Pancreas (tissue), 10 donors: Measurements from ENCODE around the gene ZNF804B. TPM values are rescaled to one million over a fixed set of nuclear protein-coding genes. Genes with fewer than 3 reads are reported as not detected.

Experiments
- ATAC-seq, 4 donors: fragments of 200-7000 bp; cut with Tn5 transposase; one replicate each; pipeline versions ENCODE4 v1.8.0 to v1.9.1; 2020; ENCODE audit warnings: mild to moderate bottlenecking in 4 of 4, moderate library complexity in 4 of 4
- DNase-seq, 6 donors: peaks; one replicate each; pipeline ENCODE4 v3.0.0-alpha.2; 2020
- FAIRE-seq: peaks from 2 replicates; lab custom pipeline; 2012; peaks lifted over from hg19 to GRCh38; lab: Jason Lieb, UNC
- H3K27ac ChIP-seq, 4 donors: fragments of 200-600 bp; sonication (generic); 1 replicate in 3 of 4; 2 replicates in 1 of 4; pipeline versions ENCODE4 v1.5.0 to v1.8.0; 2020
- H3K27me3 ChIP-seq, 4 donors: fragments of 200-600 bp; one replicate each; pipeline ENCODE4 v1.8.0; 2021
- H3K36me3 ChIP-seq, 3 donors: fragments of 200-600 bp; sonication (generic) in 1 of 3; one replicate each; pipeline versions ENCODE4 v1.5.0 to v1.8.0; 2020 to 2021
- H3K4me1 ChIP-seq, 3 donors: fragments of 200-600 bp; one replicate each; pipeline ENCODE4 v1.8.0; 2021
- H3K4me3 ChIP-seq, 4 donors: fragments of 200-600 bp; sonication (generic) in 2 of 4; one replicate each; pipeline versions ENCODE4 v1.5.0 to v1.8.0; 2020 to 2021
- H3K9me3 ChIP-seq, 4 donors: fragments of 200-600 bp; one replicate each; pipeline ENCODE4 v1.8.0; 2021
- WGBS, 2 donors: extraction: QIAGEN DNeasy Blood & Tissue Kit; methylation state at CpG; one replicate each; pipeline ENCODE4 v1.1.7; 2013; 5-methylcytosine and 5-hydroxymethylcytosine counted together
- intact Hi-C, 3 donors: fragments of 100-400 bp; cut with DNase I; formaldehyde crosslinking; loops; one replicate each; pipeline versions ENCODE4 v1.11.1 to v1.14.2; 2022
- polyA plus RNA-seq, 2 donors: library from polyadenylated mRNA; stranded (reverse); fragments of 200-250 nt; gene quantifications; one replicate each; pipeline ENCODE4 v1.2.3, GENCODE V29; 2013
- total RNA-seq, 6 donors: library from RNA; stranded (reverse); fragmentation: NEBNext Ultra II Directional in 4 of 6; extraction: Animal tissue kit (Norgen Biotek cat#: 25700) in 4 of 6; gene quantifications; one replicate each; pipeline versions ENCODE4 v1.2.1 to v1.2.4, GENCODE V29; 2021 to 2023
- TF ChIP-seq, protein P1 (sequence below), 4 donors: fragments of 200-600 bp; sonication (generic) in 3 of 4; IDR thresholded peaks; one replicate each; pipeline versions ENCODE4 v1.5.0 to v1.8.0; 2021; ENCODE audit warnings: antibody characterized with exemption in 4 of 4
- donor health status: healthy with polysubstance abuse.
- donor health status: DM: no; HTN: no; CAD: no; lungs with moderate emphysema.
- donor health status: DM: no; HTN: no; CAD: no.
- donor health status: control.
- donor health status: control.
- donor health status: Bipolar disorder and iron deficiency.
- donor health status: DM: yes; HTN: yes; CAD: no.
- donor health status: DM: no; HTN: no; CAD: no.
- donor health status: DM: no; HTN: no; CAD: no.
- donor health status: DM: yes; HTN: yes; CAD: no.

ZNF804B gene
- total and polyA plus RNA-seq, 8 donors, result 0.14 to 1.1 (median 0.42) TPM; not detected in 1

DNA sequence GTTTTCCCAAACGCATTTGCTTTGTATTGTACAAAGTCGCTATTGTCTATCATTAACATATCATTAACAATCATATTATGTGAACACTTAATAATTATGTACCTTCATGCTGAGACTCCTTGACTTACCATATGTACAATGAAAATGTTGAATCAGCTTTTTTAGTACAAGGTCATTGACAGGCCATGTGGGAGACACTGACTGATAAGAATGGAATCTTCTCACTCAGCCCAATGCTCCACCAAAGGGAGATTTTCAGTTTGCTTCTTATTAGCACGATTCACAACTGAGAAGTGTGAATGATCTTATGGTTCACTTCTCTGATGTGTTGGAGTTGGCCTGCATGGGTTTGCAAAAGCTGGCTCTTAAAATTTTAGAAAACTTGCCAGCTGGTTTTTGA is 289.5 kb downstream of the ZNF804B start:
- intact Hi-C loops, result no loop called here
- Histone ChIP-seq H3K4me1 (no peaks in the 10 kb centered on the region), H3K9me3 (no peaks in the 10 kb centered on the region), H3K4me3 (no peak overlapping the region), H3K36me3 (no peaks in the 10 kb centered on the region), H3K27me3 (no peaks in the 10 kb centered on the region), H3K27ac (no peak overlapping the region)
- DNase-seq (no peak), FAIRE-seq (no peak), ATAC-seq (no peak)
- WGBS, 2 donors, result 80 to 84% methylated on average over 3 of the region's 3 CpGs
- TF ChIP-seq, protein P1, sequence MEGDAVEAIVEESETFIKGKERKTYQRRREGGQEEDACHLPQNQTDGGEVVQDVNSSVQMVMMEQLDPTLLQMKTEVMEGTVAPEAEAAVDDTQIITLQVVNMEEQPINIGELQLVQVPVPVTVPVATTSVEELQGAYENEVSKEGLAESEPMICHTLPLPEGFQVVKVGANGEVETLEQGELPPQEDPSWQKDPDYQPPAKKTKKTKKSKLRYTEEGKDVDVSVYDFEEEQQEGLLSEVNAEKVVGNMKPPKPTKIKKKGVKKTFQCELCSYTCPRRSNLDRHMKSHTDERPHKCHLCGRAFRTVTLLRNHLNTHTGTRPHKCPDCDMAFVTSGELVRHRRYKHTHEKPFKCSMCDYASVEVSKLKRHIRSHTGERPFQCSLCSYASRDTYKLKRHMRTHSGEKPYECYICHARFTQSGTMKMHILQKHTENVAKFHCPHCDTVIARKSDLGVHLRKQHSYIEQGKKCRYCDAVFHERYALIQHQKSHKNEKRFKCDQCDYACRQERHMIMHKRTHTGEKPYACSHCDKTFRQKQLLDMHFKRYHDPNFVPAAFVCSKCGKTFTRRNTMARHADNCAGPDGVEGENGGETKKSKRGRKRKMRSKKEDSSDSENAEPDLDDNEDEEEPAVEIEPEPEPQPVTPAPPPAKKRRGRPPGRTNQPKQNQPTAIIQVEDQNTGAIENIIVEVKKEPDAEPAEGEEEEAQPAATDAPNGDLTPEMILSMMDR (IDR thresholded peaks at IDR 0.05), result no peak

DNA sequence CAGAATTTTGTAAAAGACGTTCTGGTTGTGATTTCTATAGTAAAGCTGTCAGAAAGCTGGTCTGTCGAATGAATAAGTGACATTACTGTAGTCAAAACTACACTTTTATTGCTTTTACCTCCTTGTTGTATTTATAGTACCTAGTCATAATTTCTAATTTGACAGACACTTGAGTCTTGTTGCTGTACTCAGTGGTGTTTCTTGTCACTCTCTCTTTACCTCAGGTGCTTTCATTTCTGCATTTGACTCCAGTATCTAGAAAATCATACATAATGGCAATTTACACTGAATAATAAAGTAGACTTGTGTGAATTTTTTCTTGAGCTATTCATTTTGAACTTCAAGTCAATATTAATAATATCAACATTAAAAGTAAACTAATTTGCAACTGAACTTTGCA is 293.6 kb downstream of the ZNF804B start:
- 76 to 79% methylated on average over 2 of the region's 2 CpGs for WGBS, 2 donors
- no peaks in the 10 kb centered on the region for H3K4me1 ChIP-seq
- DNase-seq, result no peak
- ATAC-seq, result no peak
- H3K4me3 ChIP-seq, result no peak overlapping the region
- TF ChIP-seq, protein P1 (IDR thresholded peaks at IDR 0.05), result no peak
- H3K27ac ChIP-seq, result no peak overlapping the region
- no peaks in the 10 kb centered on the region for H3K27me3 ChIP-seq
- intact Hi-C loops, result no loop called here
- H3K36me3 ChIP-seq, result no peaks in the 10 kb centered on the region
- no peak for FAIRE-seq
- no peaks in the 10 kb centered on the region for H3K9me3 ChIP-seq

DNA sequence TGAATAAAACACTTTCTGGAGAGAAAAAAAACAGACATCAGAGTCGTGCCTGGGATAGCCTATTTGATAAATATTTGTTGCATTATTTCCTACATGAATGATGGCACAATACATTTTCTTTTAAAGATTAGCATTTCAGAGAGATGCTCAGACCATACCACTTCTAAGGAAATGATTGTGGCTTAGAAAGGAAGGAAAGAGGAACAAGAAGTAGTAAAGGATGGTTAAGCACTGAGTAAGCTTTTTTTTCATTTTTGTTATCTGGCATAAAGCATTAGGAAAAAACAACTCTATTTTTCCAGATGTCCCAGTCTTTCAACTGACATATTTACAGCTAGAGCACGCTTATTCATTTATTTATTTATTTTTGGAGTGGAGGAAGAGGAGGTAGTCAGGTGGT is 294.9 kb downstream of the ZNF804B start:
- no peak for FAIRE-seq
- Histone ChIP-seq H3K36me3 (no peaks in the 10 kb centered on the region), H3K27ac (no peak overlapping the region), H3K4me3 (no peak overlapping the region), H3K27me3 (no peaks in the 10 kb centered on the region), H3K4me1 (no peaks in the 10 kb centered on the region), H3K9me3 (no peaks in the 10 kb centered on the region)
- no peak for DNase-seq
- ATAC-seq, result no peak
- intact Hi-C loops, result no loop called here
- WGBS, 2 donors, result 19 to 29% methylated on average over 2 of the region's 2 CpGs
- TF ChIP-seq, protein P1 (IDR thresholded peaks at IDR 0.05), result no peak

DNA sequence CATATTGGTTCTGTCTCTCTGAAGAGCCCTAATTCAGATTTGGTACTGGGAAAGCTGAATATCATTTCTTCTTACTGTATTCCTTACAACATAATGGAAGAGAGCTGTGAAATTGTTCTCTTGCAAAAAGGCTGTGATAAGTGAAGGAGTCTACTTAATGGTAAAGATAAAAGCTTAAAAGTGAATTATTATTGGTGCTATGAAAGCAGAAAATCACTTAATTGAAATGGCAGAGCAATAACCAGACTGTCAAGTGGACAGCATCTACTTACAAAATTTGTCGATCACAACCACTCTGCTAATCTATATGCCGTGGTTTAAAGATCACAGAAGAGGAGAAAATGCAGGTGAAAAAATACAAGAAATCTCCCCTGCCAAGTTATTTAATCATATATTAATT is 300.7 kb downstream of the ZNF804B start:
- DNase-seq, result no peak
- no peak overlapping the region for H3K27ac ChIP-seq
- FAIRE-seq, result no peak
- H3K4me1 ChIP-seq, result no peaks in the 10 kb centered on the region
- H3K9me3 ChIP-seq, result no peaks in the 10 kb centered on the region
- no peaks in the 10 kb centered on the region for H3K36me3 ChIP-seq
- 81 to 87% methylated on average over 2 of the region's 2 CpGs for WGBS, 2 donors
- no peaks in the 10 kb centered on the region for H3K27me3 ChIP-seq
- intact Hi-C loops, result no loop called here
- TF ChIP-seq, protein P1 (IDR thresholded peaks at IDR 0.05), result no peak
- no peak for ATAC-seq
- H3K4me3 ChIP-seq, result no peak overlapping the region

DNA sequence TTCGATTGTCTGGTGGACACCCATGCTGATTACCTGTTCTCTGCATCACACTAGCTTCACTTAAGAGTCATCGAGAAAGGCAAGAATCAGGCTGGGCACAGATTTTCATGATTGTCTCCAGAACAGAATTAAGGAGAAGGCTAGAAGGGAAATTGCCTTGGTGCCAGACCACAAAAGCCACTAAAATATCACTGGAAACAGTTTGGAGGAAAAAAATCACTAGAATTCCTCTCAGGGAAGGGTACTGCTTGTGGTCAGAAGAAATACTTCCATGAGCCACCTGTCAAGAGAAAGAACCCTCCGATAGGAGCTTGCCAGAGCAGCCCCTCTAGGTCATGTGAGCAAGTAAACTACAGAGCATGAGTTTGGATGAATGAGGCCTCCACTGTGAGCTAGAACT is 305.3 kb downstream of the ZNF804B start:
- no peak for ATAC-seq
- intact Hi-C loops, result no loop called here
- no peaks in the 10 kb centered on the region for H3K27me3 ChIP-seq
- no peaks in the 10 kb centered on the region for H3K36me3 ChIP-seq
- WGBS, 2 donors, result 83 to 85% methylated on average over 3 of the region's 3 CpGs
- no peaks in the 10 kb centered on the region for H3K9me3 ChIP-seq
- TF ChIP-seq, protein P1 (IDR thresholded peaks at IDR 0.05), result no peak
- DNase-seq, result no peak
- no peak overlapping the region for H3K27ac ChIP-seq
- H3K4me1 ChIP-seq, result no peaks in the 10 kb centered on the region
- FAIRE-seq, result no peak
- no peak overlapping the region for H3K4me3 ChIP-seq
